Nephron progenitor cell (in vitro differentiated cells): ENCODE results near the gene ZNF362.

ENCODE experiments used
- DNase-seq: peaks from one replicate; pipeline ENCODE4 v3.0.0; 2021
- H3K27ac Mint-ChIP-seq: 2 replicates; pipeline ENCODE4 v1.8.0; 2021; ENCODE audit warnings: mild to moderate bottlenecking, moderate library complexity, mixed read lengths
- H3K27me3 Mint-ChIP-seq: 2 replicates; pipeline ENCODE4 v1.8.0; 2021; ENCODE audit warnings: mild to moderate bottlenecking, low read depth, mixed read lengths; ENCODE audit not compliant: poor library complexity
- H3K36me3 Mint-ChIP-seq: 2 replicates; pipeline ENCODE4 v1.8.0; 2021; ENCODE audit warnings: low read depth, mixed read lengths
- H3K4me1 Mint-ChIP-seq: 2 replicates; pipeline ENCODE4 v1.8.0; 2021; ENCODE audit warnings: mixed read lengths
- H3K4me3 Mint-ChIP-seq: 2 replicates; pipeline ENCODE4 v1.8.0; 2021; ENCODE audit warnings: mild to moderate bottlenecking, moderate library complexity, mixed read lengths
- H3K9me3 Mint-ChIP-seq: 2 replicates; pipeline ENCODE4 v1.8.0; 2021; ENCODE audit warnings: mild to moderate bottlenecking, moderate library complexity, mixed read lengths
- CTCF ChIP-seq: fragments of 200-600 bp; sonication (generic); IDR thresholded peaks from 2 replicates; pipeline ENCODE4 v1.5.0; 2021; ENCODE audit warnings: antibody characterized with exemption

Gene ZNF362

GRCh38 chr1:33294071-33295010 is 38.0 kb downstream of the ZNF362 start:
- H3K36me3 Mint-ChIP-seq, result peaks cover 78% of the 10 kb centered on the region
- TF ChIP-seq CTCF, result no peak
- peaks cover 9% of the 10 kb centered on the region for H3K27me3 Mint-ChIP-seq
- peak overlapping the region; percentile 58 for H3K27ac Mint-ChIP-seq
- H3K4me3 Mint-ChIP-seq, result no peak overlapping the region
- DNase-seq, result no peak
- no peaks in the 10 kb centered on the region for H3K4me1 Mint-ChIP-seq
- peaks cover 8% of the 10 kb centered on the region for H3K9me3 Mint-ChIP-seq

GRCh38 chr1:33295023-33295422 is 38.7 kb downstream of the ZNF362 start:
- Mint-ChIP-seq H3K27ac (no peak overlapping the region), H3K36me3 (peaks cover 75% of the 10 kb centered on the region), H3K4me3 (no peak overlapping the region), H3K4me1 (peaks cover under 1% of the 10 kb centered on the region), H3K27me3 (peaks cover 9% of the 10 kb centered on the region), H3K9me3 (peaks cover 1% of the 10 kb centered on the region)
- DNase-seq, result no peak
- TF ChIP-seq CTCF, result no peak

GRCh38 chr1:33295450-33296081 is 39.3 kb downstream of the ZNF362 start:
- no peak overlapping the region for H3K27ac Mint-ChIP-seq
- peaks cover 6% of the 10 kb centered on the region for H3K4me1 Mint-ChIP-seq
- H3K4me3 Mint-ChIP-seq, result no peak overlapping the region
- no peaks in the 10 kb centered on the region for H3K9me3 Mint-ChIP-seq
- peak; percentile 97 for TF ChIP-seq CTCF
- H3K36me3 Mint-ChIP-seq, result peaks cover 76% of the 10 kb centered on the region
- DNase-seq, result peak; percentile 93
- H3K27me3 Mint-ChIP-seq, result peaks cover 9% of the 10 kb centered on the region

GRCh38 chr1:33296082-33296458 is 39.8 kb downstream of the ZNF362 start:
- H3K4me1 Mint-ChIP-seq, result peaks cover 7% of the 10 kb centered on the region
- no peak for TF ChIP-seq CTCF
- DNase-seq, result no peak
- H3K4me3 Mint-ChIP-seq, result no peak overlapping the region
- H3K36me3 Mint-ChIP-seq, result peaks cover 76% of the 10 kb centered on the region
- H3K27me3 Mint-ChIP-seq, result peaks cover 9% of the 10 kb centered on the region
- no peaks in the 10 kb centered on the region for H3K9me3 Mint-ChIP-seq
- H3K27ac Mint-ChIP-seq, result no peak overlapping the region

- TF ChIP-seq CTCF, result no peak
- Mint-ChIP-seq H3K4me1 (peaks cover 7% of the 10 kb centered on the region), H3K27me3 (peaks cover 9% of the 10 kb centered on the region)
These were observed 40.5 kb downstream of the ZNF362 start for GRCh38 chr1:33296824-33297223.

More at GRCh38 chr1:33296824-33297223, 40.5 kb downstream of the ZNF362 start:
- DNase-seq, result no peak
- H3K4me3 Mint-ChIP-seq, result no peak overlapping the region
- H3K36me3 Mint-ChIP-seq, result peaks cover 77% of the 10 kb centered on the region
- no peaks in the 10 kb centered on the region for H3K9me3 Mint-ChIP-seq
- H3K27ac Mint-ChIP-seq, result no peak overlapping the region
